Measurements from ENCODE around the gene POU2F1.
"Not testable (repeated sequence)": the region's sequence is repeated elsewhere in the genome, so short reads cannot be mapped to it uniquely, and the experiment has no call there.

Gene POU2F1

DNA sequence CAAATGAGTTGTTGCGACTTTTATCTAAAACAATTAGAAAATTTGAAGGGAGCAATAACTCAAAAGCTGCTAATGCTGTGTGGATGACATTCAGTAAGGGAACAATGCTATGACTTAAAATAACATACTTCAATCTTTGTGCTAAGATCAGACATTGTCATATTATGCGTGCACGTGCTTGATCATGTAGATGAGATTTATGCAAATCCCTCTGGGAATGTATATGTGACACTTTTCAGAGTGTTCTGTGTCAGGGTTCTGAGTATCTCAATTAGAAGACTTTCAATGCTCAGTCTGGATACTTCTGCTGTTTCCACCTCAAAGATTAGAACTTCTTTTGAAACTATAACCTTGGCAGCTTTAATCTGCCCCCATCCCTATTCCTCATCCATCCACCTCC lies 18.6 kb upstream of the POU2F1 start:
- in situ Hi-C loops (cut with HindIII; ENCODE audit: low sequenced_read_pairs): loop anchor here (5.0 kb wide), 1 partner anchor 85 kb away; no protein-coding TSS in a partner anchor

DNA sequence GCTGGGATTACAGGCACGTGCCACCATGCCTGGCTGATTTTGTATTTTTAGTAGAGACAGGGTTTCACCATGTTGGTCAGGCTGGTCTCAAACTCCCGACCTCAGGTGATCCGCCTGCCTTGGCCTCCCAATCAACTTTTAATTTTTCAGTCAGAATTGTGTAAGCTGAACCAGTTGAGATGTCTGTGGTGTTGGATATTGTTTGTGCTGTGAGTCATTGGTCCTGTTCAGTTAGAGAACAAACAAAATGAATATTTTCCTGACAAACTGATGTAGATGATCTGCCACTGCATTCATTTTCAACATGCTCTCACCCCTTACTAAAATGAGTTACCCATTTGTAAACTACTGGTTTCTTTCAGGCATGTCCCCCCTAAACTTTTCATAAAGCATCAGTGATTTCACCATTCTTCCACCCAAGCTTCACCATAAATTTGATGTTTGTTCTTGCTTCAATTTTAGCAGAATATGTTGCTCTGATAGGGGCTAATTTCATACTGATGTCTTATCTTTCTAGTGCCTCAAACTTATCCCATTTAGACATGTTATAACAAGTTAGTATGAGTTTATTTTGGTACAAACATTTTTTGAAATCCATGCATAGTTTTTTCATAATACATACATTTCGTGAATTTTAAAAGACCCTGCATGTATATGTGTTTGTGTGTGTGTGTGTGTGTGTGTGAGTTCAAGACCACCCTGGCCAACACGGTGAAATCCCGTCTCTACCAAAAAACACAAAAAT lies 15.2 kb upstream of the POU2F1 start:
- in situ Hi-C loops (cut with HindIII; ENCODE audit: low sequenced_read_pairs): not testable (repeated sequence)

- in situ Hi-C loops (cut with HindIII; ENCODE audit: low sequenced_read_pairs): no loop called here
Observed at GRCh38 chr1:167206166-167206835, 14.4 kb upstream of the POU2F1 start.

DNA sequence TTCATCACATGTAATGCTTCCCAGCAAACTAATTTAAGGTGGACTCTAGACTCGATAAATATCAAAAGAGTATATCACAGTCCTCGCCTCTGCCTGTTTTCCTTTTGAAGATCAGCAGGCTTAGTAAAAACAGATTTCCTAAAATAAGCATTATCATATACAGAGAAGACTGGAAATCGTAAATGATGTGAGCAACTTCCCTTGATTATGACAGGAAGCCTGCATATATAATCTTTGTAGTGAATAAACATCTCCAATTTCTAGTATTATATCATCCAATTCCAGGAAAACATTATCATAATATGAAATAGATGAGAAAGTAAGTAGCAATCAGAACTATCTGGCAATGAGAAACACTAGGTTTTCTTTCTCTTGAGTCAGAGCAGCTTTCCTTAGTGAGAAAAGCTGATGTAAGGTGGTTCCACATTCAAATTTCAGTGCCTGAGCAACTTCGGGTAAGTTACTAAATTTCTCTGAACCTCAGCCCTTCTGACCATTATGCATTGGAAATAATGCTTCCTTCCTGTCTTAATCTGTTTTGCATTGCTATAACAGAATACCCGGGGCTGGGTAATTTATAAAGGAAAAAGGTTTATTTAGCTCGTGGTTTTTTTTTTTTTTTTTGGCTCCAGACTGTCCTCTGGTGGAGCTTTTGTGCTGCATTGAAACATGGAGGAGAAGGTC lies 12.6 kb upstream of the POU2F1 start:
- in situ Hi-C loops (cut with HindIII; ENCODE audit: low sequenced_read_pairs): no loop called here

DNA sequence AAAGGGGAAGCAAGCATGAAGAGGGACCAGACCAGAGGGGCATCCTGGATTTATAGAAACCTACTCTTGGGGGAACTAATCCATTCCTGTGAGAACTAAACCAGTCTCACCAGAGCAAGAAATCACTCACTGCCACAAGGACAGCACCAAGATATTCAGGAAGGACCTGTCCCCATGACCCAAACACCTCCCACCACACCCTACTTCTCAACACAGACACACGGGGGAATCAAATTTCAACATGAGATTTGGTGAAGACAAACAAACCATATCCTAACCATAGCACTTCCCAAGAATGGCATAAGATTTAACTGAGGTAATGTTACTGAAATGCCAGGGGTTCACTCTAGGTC lies 12.1 kb upstream of the POU2F1 start:
- in situ Hi-C loops (cut with HindIII; ENCODE audit: low sequenced_read_pairs): no loop called here

- in situ Hi-C loops (cut with HindIII; ENCODE audit: low sequenced_read_pairs): no loop called here
Observed at GRCh38 chr1:167209044-167209443, 11.6 kb upstream of the POU2F1 start.

DNA sequence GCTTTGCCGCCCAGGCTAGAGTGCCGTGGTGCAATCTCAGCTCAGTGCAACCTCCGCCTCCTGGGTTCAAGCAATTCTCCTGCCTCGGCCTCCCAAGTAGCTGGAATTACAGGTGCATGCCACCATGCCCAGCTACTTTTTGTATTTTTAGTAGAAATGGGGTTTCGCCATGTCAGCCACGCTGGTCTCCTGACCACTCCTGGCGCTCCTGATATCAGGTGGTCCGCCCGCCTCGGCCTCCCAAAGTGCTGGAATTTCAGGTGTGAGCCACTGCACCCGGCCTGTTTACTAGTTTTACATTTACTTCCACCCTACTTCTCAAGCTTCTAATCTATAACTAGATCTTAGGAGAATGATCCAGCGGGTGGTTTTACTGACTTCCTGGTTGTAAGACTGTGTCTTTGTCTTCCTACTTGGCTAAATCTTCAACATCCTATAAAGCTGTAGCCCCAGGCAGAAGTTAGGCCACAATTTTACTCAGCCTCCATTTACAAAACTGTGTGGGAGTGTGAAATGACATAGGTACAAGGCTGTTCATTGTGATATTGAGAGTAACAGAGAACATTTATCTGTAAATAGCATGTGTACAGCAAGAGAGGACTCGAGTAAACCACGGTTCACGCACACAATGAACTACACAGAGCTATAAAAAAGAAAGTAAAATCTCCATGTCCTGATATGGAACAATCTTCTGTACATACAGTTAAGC lies 9.6 kb upstream of the POU2F1 start:
- in situ Hi-C loops (cut with HindIII; ENCODE audit: low sequenced_read_pairs): no loop called here

DNA sequence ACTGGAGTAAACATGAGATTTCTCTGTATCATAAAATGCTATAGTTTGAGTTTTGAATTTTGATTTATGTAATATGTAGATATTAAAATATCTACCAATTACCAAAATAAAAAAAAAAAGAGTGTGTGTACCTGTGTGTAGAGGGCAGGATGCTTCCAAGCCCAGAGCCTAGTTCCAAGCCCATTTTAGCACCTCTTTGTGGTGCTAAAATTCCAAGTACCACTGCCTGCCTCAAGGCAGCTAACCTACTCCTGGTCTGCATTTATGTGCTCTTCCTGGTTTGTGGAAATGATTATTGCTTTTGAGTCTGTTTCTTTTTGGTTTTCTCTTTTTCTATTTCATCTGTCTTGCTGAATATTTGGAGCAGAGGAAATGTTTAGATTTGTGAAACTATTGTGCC lies 8.7 kb upstream of the POU2F1 start:
- in situ Hi-C loops (cut with HindIII; ENCODE audit: low sequenced_read_pairs): no loop called here

- in situ Hi-C loops (cut with HindIII; ENCODE audit: low sequenced_read_pairs): no loop called here
Observed at GRCh38 chr1:167216809-167217208, 3.9 kb upstream of the POU2F1 start.

- in situ Hi-C loops (cut with HindIII; ENCODE audit: low sequenced_read_pairs): no loop called here
Observed at GRCh38 chr1:167219194-167219593, 1.5 kb upstream of the POU2F1 start.

DNA sequence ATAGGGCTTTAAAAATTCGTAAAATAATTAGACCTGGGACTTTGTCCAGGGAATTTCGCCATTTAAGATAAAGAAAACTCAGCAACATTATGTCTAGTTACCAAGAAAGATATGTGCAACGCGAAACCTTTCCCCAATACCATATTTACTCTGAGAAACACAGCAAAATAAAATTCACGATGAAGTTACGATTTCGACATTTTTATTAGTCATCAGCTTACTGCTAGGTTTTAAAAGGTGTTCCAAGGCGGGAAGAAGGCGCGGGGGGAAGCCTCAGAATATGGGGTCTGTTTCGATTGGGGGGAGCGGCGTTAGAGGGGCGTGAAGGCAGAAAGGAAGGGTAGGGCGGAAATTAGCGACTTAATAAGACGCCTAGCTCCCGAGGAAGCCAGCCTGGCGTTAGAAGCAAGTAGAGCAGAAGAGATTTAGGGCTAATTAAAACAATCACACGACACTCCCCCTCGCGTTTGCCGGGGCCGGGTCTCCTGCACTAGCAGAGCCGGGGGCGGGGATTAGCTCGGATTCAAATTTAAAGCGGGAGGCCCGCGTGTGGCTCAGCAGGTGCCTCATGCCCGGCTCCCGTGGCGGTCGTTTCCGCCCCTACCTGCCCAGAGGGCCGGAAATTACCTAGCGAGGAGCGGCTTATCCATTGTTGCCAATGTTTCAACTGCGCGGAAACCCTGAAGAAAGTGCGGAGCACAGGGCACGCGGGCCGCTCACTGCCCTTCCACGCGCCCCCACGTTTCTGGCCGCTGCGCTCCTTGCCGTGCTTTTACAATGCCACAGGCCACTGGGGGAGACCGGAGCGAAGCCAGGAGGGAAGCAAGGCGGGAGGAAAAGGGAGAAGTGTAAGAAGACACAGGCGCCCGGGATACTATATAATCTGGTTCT lies 795 bp upstream of the POU2F1 start:
- in situ Hi-C loops (cut with HindIII; ENCODE audit: low sequenced_read_pairs): no loop called here

GRCh38 chr1:167221126-167221737 lies 546 bp downstream of the POU2F1 start:
- in situ Hi-C loops (cut with HindIII; ENCODE audit: low sequenced_read_pairs): no loop called here

DNA sequence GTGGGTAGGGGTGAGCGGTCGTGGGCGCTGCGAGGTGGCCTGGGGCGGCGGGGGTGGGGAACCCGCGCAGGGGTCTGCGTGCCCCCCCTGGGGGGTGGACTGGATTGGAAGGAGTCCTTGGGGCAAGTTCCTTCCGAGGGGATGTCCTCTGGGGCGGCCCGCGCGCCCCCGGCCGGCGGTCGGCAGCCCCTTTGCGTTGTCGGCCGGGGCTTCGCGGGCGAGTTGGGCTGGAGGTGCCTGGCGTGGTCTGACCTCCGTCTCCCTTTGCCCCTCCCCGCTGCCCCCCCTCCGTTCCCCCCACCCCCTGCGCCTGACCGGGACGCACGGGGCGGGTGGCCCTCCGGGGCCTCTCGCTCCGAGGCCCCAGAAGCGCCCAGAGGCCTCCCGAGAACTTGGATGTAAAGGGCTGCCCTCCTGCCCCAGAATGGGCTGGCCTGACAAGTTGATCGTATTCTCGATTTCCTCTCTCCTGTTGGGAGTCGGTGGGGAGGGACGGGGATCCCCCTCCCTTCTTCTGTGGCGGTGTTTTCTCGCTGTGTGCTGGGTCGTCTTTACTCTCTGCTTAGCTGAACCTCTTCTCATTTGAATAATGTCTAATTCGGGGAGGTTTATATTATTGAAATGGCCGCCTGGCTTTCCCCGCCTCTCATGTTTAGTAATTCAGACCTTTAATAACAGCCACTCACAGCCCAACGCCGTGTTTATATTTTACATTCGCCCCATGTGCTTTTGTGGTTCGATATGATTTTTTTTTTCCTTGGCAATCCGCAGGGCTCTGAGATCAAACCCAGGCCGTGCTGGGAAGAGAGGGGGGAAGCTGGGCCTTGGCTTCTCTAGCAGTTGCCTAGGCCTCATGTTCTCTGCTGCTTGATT lies 1.3 kb downstream of the POU2F1 start:
- in situ Hi-C loops (cut with HindIII; ENCODE audit: low sequenced_read_pairs): no loop called here

DNA sequence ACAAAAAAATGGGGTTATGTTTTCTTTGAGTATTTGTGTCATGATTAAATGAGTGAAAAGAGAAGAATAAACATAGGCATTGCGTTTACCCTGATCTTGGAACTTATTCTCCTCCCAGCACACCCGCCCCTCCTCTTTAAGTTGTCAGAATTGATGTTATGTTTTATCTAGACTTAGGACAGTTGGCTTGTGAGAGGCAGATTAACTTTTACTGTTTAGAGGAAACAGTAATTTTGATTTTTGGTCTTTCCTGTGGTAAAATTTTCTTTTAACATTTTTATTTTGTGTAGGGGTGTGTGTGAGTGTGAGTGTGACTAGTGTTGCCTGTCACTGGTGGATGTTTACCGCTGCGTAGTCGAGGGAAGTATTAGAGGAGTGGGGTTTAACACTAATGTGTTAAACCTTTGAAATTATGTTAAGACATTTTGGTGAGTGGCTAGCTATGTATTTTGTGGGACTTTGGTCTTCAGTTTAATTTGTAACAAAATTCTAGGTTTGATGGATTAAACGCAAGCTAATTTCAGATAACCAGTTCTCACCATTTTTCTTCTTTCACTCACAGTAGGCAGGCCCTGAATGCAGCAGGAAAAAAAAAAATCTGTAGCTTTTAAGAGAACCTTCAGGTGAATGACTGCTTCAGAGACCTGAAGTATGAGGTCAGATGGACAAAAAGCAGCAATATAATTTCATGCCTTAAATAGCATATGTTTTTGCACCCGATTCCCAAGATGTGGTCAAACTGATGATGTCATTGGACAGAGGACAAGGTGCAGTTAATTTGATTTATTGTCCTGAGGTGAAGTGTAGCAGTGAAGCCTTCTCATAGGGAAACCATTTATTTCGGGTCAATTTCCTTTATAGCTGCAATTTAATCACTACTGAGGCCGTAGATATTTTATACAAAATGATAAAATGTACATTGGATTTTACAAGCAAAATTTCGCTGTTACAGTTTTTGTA lies 2.7 kb downstream of the POU2F1 start:
- in situ Hi-C loops (cut with HindIII; ENCODE audit: low sequenced_read_pairs): no loop called here

DNA sequence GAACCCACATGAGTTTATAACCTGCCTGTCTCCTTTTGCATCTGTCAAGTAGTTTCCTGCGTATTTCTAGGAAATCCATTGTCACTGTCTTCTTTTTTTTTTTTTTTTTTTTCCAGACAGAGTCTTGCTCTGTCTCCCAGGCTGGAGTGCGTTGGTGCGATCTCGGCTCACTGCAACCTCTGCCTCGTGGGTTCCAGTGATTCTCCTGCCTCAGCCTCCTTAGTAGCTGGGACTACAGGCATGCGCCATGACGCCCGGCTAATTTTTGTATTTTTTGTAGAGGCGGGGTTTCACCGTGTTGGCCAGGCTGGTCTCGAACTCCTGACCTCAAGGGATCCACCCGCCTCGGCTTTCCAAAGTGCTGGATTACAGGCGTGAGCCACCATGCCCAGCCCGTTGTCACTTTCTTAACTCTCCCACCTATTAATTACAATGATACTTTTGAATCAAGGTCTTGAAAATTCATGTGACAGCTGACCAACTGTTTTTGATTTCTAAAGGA lies 4.1 kb downstream of the POU2F1 start:
- in situ Hi-C loops (cut with HindIII; ENCODE audit: low sequenced_read_pairs): not testable (repeated sequence)

- in situ Hi-C loops (cut with HindIII; ENCODE audit: low sequenced_read_pairs): no loop called here
Observed at GRCh38 chr1:167225920-167226319, 5.2 kb downstream of the POU2F1 start.

DNA sequence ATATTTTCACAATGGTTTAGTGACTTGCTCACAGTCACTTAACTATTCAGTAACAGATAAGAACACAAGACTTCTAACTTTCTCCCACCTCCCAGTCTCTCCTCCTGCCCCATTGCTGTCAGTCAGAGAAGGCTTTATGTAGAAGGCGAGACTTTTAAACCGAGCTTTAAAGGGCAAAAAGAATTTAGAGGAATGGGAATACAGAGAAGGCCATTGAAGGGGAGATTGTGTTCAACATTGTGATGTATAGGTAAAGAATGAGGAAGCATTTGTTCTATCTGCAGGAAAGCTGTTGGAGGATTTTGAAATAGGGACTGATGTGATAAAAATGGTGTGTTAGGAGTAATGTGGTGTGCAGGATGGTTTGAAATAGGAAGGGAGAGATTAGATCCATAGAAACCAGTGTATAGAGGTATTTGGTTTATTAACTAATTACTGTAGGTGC lies 7.3 kb downstream of the POU2F1 start:
- in situ Hi-C loops (cut with HindIII; ENCODE audit: low sequenced_read_pairs): no loop called here
